ENCODE data around the gene SRPK1.

Gene SRPK1

GRCh38 chr6:35809809-35810208 is 111.1 kb downstream of the SRPK1 start:
- no peak for FAIRE-seq

- FAIRE-seq, result no peak
Measured at GRCh38 chr6:35808688-35809087, 112.2 kb downstream of the SRPK1 start.

- no peak for FAIRE-seq
Measured at GRCh38 chr6:35804996-35805736, 115.7 kb downstream of the SRPK1 start, which contains the start of gene LHFPL5. Gene LHFPL5 (plus strand): TSS chr6:35805352. CDS start chr6:35805671, 319 bp downstream.

GRCh38 chr6:35801148-35801547 is 119.8 kb downstream of the SRPK1 start:
- no peak for FAIRE-seq

GRCh38 chr6:35798706-35799105 is 122.2 kb downstream of the SRPK1 start:
- no peak for FAIRE-seq

- no peak for FAIRE-seq
Measured at GRCh38 chr6:35797837-35798526, 122.9 kb downstream of the SRPK1 start.

- FAIRE-seq, result no peak
Measured at GRCh38 chr6:35796236-35796635, 124.7 kb downstream of the SRPK1 start.

- FAIRE-seq, result no peak
Measured at GRCh38 chr6:35795453-35796071, 125.3 kb downstream of the SRPK1 start.

- FAIRE-seq, result no peak
Measured at GRCh38 chr6:35794536-35795452, 126.1 kb downstream of the SRPK1 start.

GRCh38 chr6:35790683-35791082 is 130.2 kb downstream of the SRPK1 start:
- FAIRE-seq, result no peak

- FAIRE-seq, result no peak
Measured at GRCh38 chr6:35788423-35788982, 132.4 kb downstream of the SRPK1 start.

- no peak for FAIRE-seq
Measured at GRCh38 chr6:35787266-35788218, 133.4 kb downstream of the SRPK1 start.

GRCh38 chr6:35786810-35787209 is 134.1 kb downstream of the SRPK1 start:
- no peak for FAIRE-seq

GRCh38 chr6:35786272-35786671 is 134.6 kb downstream of the SRPK1 start:
- FAIRE-seq, result no peak

GRCh38 chr6:35784200-35784599 is 136.7 kb downstream of the SRPK1 start:
- no peak for FAIRE-seq

All from TTC549 (cell line).